ENCODE results near the gene SNX1. TPM values are rescaled to one million over a fixed set of nuclear protein-coding genes. Genes with fewer than 3 reads are reported as not detected.
"Not testable (repeated sequence)": the region's sequence is repeated elsewhere in the genome, so short reads cannot be mapped to it uniquely, and the experiment has no call there.

SNX1 gene
- 36.2 and 60.9 TPM in 2 replicates for total RNA-seq (2014; rRNA removed; shearing (Covaris generic))

- peak; percentile 92 for DNase-seq (ENCODE audit: low spot score)
These were observed at the start of gene SNX1 for GRCh38 chr15:64095795-64096667. Gene SNX1 (plus strand): TSS chr15:64095982. CDS start chr15:64096014, 32 bp downstream.

- peak; percentile 85 for DNase-seq (ENCODE audit: low spot score)
These were observed 49.2 kb upstream of the SNX1 start, which contains the start of gene DAPK2 for GRCh38 chr15:64046421-64047153. Gene DAPK2 (minus strand): TSS chr15:64046485. CDS start chr15:64040261, 6,224 bp downstream.

GRCh38 chr15:64048781-64049460 lies 46.9 kb upstream of the SNX1 start:
- no peak for DNase-seq (ENCODE audit: low spot score)

- DNase-seq (ENCODE audit: low spot score): no peak
These were observed 45.3 kb upstream of the SNX1 start for GRCh38 chr15:64050281-64051092.

GRCh38 chr15:64051093-64051402 lies 44.7 kb upstream of the SNX1 start:
- no peak for DNase-seq (ENCODE audit: low spot score)

GRCh38 chr15:64051407-64052259 lies 44.1 kb upstream of the SNX1 start:
- no peak for DNase-seq (ENCODE audit: low spot score)

GRCh38 chr15:64052925-64053491 lies 42.8 kb upstream of the SNX1 start:
- DNase-seq (ENCODE audit: low spot score): no peak

GRCh38 chr15:64053674-64054073 lies 42.1 kb upstream of the SNX1 start:
- DNase-seq (ENCODE audit: low spot score): not testable (repeated sequence)

GRCh38 chr15:64058279-64058678 lies 37.5 kb upstream of the SNX1 start:
- DNase-seq (ENCODE audit: low spot score): no peak

GRCh38 chr15:64059104-64059503 lies 36.7 kb upstream of the SNX1 start:
- DNase-seq (ENCODE audit: low spot score): not testable (repeated sequence)

GRCh38 chr15:64060716-64061115 lies 35.1 kb upstream of the SNX1 start:
- DNase-seq (ENCODE audit: low spot score): no peak

- DNase-seq (ENCODE audit: low spot score): no peak
These were observed 29.3 kb upstream of the SNX1 start for GRCh38 chr15:64066451-64066850.

- DNase-seq (ENCODE audit: low spot score): peak; percentile 92
These were observed 28.2 kb upstream of the SNX1 start for GRCh38 chr15:64067564-64068030.

GRCh38 chr15:64068133-64068532 lies 27.6 kb upstream of the SNX1 start:
- no peak for DNase-seq (ENCODE audit: low spot score)

- DNase-seq (ENCODE audit: low spot score): no peak
These were observed 25.7 kb upstream of the SNX1 start for GRCh38 chr15:64070106-64070505.

- DNase-seq (ENCODE audit: low spot score): peak; percentile 52
These were observed 24.6 kb upstream of the SNX1 start for GRCh38 chr15:64070965-64071851.

- DNase-seq (ENCODE audit: low spot score): no peak
These were observed 23.6 kb upstream of the SNX1 start for GRCh38 chr15:64071931-64072765.

GRCh38 chr15:64072812-64073211 lies 23.0 kb upstream of the SNX1 start:
- no peak for DNase-seq (ENCODE audit: low spot score)

Measured in HT-29 (cell line).